Stomach (tissue), 9 donors: ENCODE measurements around the gene AK4. TPM values are rescaled to one million over a fixed set of nuclear protein-coding genes. Genes with fewer than 3 reads are reported as not detected.
A peak's percentile ranks its signal among the peaks of the same experiment; 100 is the strongest.

Experiments
- DNase-seq, 2 donors: peaks; one replicate each; pipeline versions ENCODE4 v3.0.0 to v3.0.0-alpha.2; 2013 to 2019
- H3K27ac ChIP-seq, 5 donors: fragments of 200-600 bp in 4 of 5; sonication (generic) in 4 of 5; one replicate each; pipeline ENCODE4 v1.5.1; 2013 to 2019; ENCODE audit warnings: mild to moderate bottlenecking in 1 of 5, moderate library complexity in 1 of 5
- H3K27me3 ChIP-seq, 3 donors: fragments of 200-600 bp; sonication (generic); one replicate each; pipeline ENCODE4 v1.5.1; 2017 to 2019; ENCODE audit warnings: mixed run types in 1 of 3
- H3K36me3 ChIP-seq, 4 donors: fragments of 200-600 bp; sonication (generic); 1 replicate in 3 of 4; 2 replicates in 1 of 4; pipeline ENCODE4 v1.5.1; 2016 to 2019
- H3K4me1 ChIP-seq, 4 donors: fragments of 200-600 bp; sonication (generic); one replicate each; pipeline ENCODE4 v1.5.1; 2016 to 2019
- H3K4me3 ChIP-seq, 4 donors: fragments of 200-600 bp; sonication (generic) in 3 of 4; one replicate each; pipeline ENCODE4 v1.5.1; 2016 to 2019; ENCODE audit warnings: mild to moderate bottlenecking in 1 of 4
- H3K9me3 ChIP-seq, 4 donors: fragments of 200-600 bp; sonication (generic); one replicate each; pipeline ENCODE4 v1.5.1; 2016 to 2019
- CTCF ChIP-seq, 7 experiments: fragments of 450-650 bp in 4 of 7; fragments of 200-600 bp in 3 of 7; sonication (generic) in 3 of 7; IDR thresholded peaks; one replicate each; pipeline ENCODE4 v1.5.1; 2016 to 2019; ENCODE audit warnings: antibody characterized with exemption in 7 of 7, control low read depth in 2 of 7, mild to moderate bottlenecking in 1 of 7
- EP300 ChIP-seq: sonication (generic); formaldehyde crosslinking; IDR thresholded peaks from one replicate; pipeline ENCODE4 v1.6.1; 2017; ENCODE audit warnings: antibody characterized with exemption
- POLR2A ChIP-seq, 4 donors: fragments of 450-650 bp; IDR thresholded peaks; one replicate each; pipeline ENCODE4 v1.6.1; 2016; ENCODE audit warnings: antibody characterized with exemption in 4 of 4, control low read depth in 2 of 4, mild to moderate bottlenecking in 1 of 4, moderate library complexity in 1 of 4
- POLR2AphosphoS5 ChIP-seq, 3 donors: sonication (generic); formaldehyde crosslinking; IDR thresholded peaks; one replicate each; pipeline ENCODE4 v1.6.1; 2016; ENCODE audit warnings: antibody characterized with exemption in 3 of 3
- WGBS, 5 donors: extraction: QIAGEN DNeasy Blood & Tissue Kit in 3 of 5; methylation state at CpG; one replicate each; pipeline versions ENCODE4 v1.1.5 to v1.1.7; 2013 to 2018; 5-methylcytosine and 5-hydroxymethylcytosine counted together
- intact Hi-C: fragments of 100-400 bp; cut with DNase I; formaldehyde crosslinking; loops from one replicate; pipeline ENCODE4 v1.15.1; 2023; ENCODE audit warnings: low total_unique reads
- polyA plus RNA-seq, 3 donors: library from polyadenylated mRNA; stranded (reverse); fragments of 200-250 nt; gene quantifications; one replicate each; pipeline ENCODE4 v1.2.3, GENCODE V29; 2013
- total RNA-seq, 5 donors: library from RNA; depleted of rRNA; stranded (reverse); fragments of >200 nt; gene quantifications; one replicate each; pipeline versions ENCODE4 v1.1.0 to v1.2.3, GENCODE V29; 2014 to 2016
- donor health status: healthy with polysubstance abuse.
- donor health status: Bipolar disorder and iron deficiency.
- donor health status: healthy.

The AK4 gene
- total and polyA plus RNA-seq, 8 donors: 9.4 to 108 (median 30.4) TPM

- no peaks in the 10 kb centered on the region for H3K36me3 ChIP-seq
- DNase-seq: no peak
- H3K4me1 ChIP-seq: peaks cover 10 to 41% (median 28%) of the 10 kb centered on the region in 4 donors
- H3K4me3 ChIP-seq: no peak overlapping the region
- TF ChIP-seq EP300 (no peak), POLR2AphosphoS5 (IDR thresholded peaks at IDR 0.05) (no peak), POLR2A (IDR thresholded peaks at IDR 0.05) (no peak), CTCF (IDR thresholded peaks at IDR 0.05) (no peak)
- WGBS, 5 donors: 18 to 33% (median 25%) methylated on average over 2 of the region's 2 CpGs
- no peaks in the 10 kb centered on the region for H3K27me3 ChIP-seq
- no peaks in the 10 kb centered on the region for H3K9me3 ChIP-seq
- intact Hi-C loops: no loop called here
- H3K27ac ChIP-seq: peak overlapping the region in 4 of 5 donors; percentile 24 to 54 (median 48)
Observed at GRCh38 chr1:65182658-65183268, 34.8 kb downstream of the AK4 start.

GRCh38 chr1:65189576-65190115 lies 41.6 kb downstream of the AK4 start:
- WGBS, 5 donors: 77 to 89% (median 86%) methylated on average over 2 of the region's 2 CpGs
- intact Hi-C loops: no loop called here

GRCh38 chr1:65190229-65190628 lies 42.2 kb downstream of the AK4 start:
- H3K9me3 ChIP-seq: no peaks in the 10 kb centered on the region
- no peak overlapping the region for H3K27ac ChIP-seq
- no peak overlapping the region for H3K4me3 ChIP-seq
- H3K27me3 ChIP-seq: no peaks in the 10 kb centered on the region
- H3K36me3 ChIP-seq: peaks cover 0 to 28% (median 20%) of the 10 kb centered on the region in 4 donors
- TF ChIP-seq POLR2AphosphoS5 (IDR thresholded peaks at IDR 0.05) (no peak), EP300 (no peak), CTCF (IDR thresholded peaks at IDR 0.05) (no peak), POLR2A (IDR thresholded peaks at IDR 0.05) (no peak)
- no peak for DNase-seq
- intact Hi-C loops: no loop called here
- WGBS, 5 donors: 65 to 79% (median 66%) methylated on average over 4 of the region's 4 CpGs
- H3K4me1 ChIP-seq: no peaks in the 10 kb centered on the region

More at GRCh38 chr1:65189576-65190115, 41.6 kb downstream of the AK4 start:
- Histone ChIP-seq H3K4me3 (no peak overlapping the region), H3K4me1 (peaks cover 0 to under 1% (median 0%) of the 10 kb centered on the region in 4 donors), H3K9me3 (no peaks in the 10 kb centered on the region), H3K36me3 (peaks cover 0 to 28% (median 20%) of the 10 kb centered on the region in 4 donors), H3K27me3 (no peaks in the 10 kb centered on the region), H3K27ac (no peak overlapping the region)
- DNase-seq: no peak
- TF ChIP-seq POLR2AphosphoS5 (IDR thresholded peaks at IDR 0.05) (no peak), POLR2A (IDR thresholded peaks at IDR 0.05) (no peak)

- no peak for DNase-seq
- peaks cover 0 to 28% (median 22%) of the 10 kb centered on the region in 4 donors for H3K36me3 ChIP-seq
- TF ChIP-seq POLR2A (IDR thresholded peaks at IDR 0.05): no peak
- 91 to 97% (median 94%) methylated on average over 5 of the region's 5 CpGs for WGBS, 5 donors
- peaks cover 0 to 5% (median 0%) of the 10 kb centered on the region in 4 donors for H3K4me1 ChIP-seq
- no peak overlapping the region for H3K27ac ChIP-seq
- no peaks in the 10 kb centered on the region for H3K27me3 ChIP-seq
- H3K9me3 ChIP-seq: no peaks in the 10 kb centered on the region
- intact Hi-C loops: no loop called here
- H3K4me3 ChIP-seq: no peak overlapping the region
Observed at GRCh38 chr1:65193129-65193695, 45.2 kb downstream of the AK4 start.

- peak in 1 of 2 donors; percentile 77 for DNase-seq
- Histone ChIP-seq H3K9me3 (no peaks in the 10 kb centered on the region), H3K36me3 (peaks cover 0 to 30% (median 22%) of the 10 kb centered on the region in 4 donors), H3K27ac (peak overlapping the region in 1 of 5 donors; percentile 16), H3K27me3 (no peaks in the 10 kb centered on the region), H3K4me1 (peaks cover 0 to 7% (median 0%) of the 10 kb centered on the region in 4 donors), H3K4me3 (no peak overlapping the region)
- intact Hi-C loops: no loop called here
- TF ChIP-seq POLR2AphosphoS5 (IDR thresholded peaks at IDR 0.05) (no peak), EP300 (no peak), POLR2A (IDR thresholded peaks at IDR 0.05) (no peak), CTCF (IDR thresholded peaks at IDR 0.05) (no peak)
- WGBS, 5 donors: 83 to 94% (median 91%) methylated on average over 9 of the region's 9 CpGs
Observed at GRCh38 chr1:65195495-65196417, 47.8 kb downstream of the AK4 start.
